Measurements from ENCODE around the gene OPHN1.

DNA sequence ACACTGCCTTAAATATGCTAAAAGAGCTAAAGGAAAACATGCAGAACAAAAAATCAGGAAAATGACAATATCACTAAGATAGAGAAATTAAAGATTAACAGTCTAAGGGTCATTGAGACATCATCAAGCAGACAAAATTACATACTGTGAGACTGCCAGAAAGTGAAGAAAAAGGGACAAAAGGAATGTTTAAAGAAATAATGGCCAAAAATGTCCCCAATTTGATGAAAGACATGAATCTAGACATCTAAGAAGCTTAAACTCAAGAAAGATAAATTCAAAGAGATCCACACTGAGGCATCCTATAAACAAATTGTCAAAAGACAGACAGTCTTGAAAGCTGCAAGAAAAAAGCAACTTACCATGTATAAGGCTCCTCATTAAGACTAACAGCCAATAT lies 63.7 kb downstream of the OPHN1 start:
- no peak for TF ChIP-seq CTCF (IDR thresholded peaks at IDR 0.05; ENCODE audit: poor library complexity)
- TF ChIP-seq EZH2phosphoT487 (IDR thresholded peaks at IDR 0.05; ENCODE audit: low read depth, severe bottlenecking, unreplicated experiment) = no peak

Measured in hepatocyte (in vitro differentiated cells).